Erythroblast (primary cell): Measurements from ENCODE around the gene TTC39C.
"Not testable (repeated sequence)": the region's sequence is repeated elsewhere in the genome, so short reads cannot be mapped to it uniquely, and the experiment has no call there.

Source experiments
- DNase-seq, 2 experiments: peaks; one replicate each; lab custom pipeline; 2025; lab: John Stamatoyannopoulos, UW
- GATA1 ChIP-seq: IDR thresholded peaks from 2 replicates; pipeline ENCODE4 v1.6.1; 2011; ENCODE audit warnings: low read depth, mild to moderate bottlenecking, control low read depth, low read length, moderate library complexity
- POLR2A ChIP-seq: IDR thresholded peaks from 2 replicates; pipeline ENCODE4 v1.6.1; 2011; ENCODE audit warnings: mild to moderate bottlenecking, low read length

Gene TTC39C

GRCh38 chr18:24039671-24040070, 25.1 kb downstream of the TTC39C start:
- TF ChIP-seq GATA1: no peak
- TF ChIP-seq POLR2A: no peak
- no peak for DNase-seq

DNA sequence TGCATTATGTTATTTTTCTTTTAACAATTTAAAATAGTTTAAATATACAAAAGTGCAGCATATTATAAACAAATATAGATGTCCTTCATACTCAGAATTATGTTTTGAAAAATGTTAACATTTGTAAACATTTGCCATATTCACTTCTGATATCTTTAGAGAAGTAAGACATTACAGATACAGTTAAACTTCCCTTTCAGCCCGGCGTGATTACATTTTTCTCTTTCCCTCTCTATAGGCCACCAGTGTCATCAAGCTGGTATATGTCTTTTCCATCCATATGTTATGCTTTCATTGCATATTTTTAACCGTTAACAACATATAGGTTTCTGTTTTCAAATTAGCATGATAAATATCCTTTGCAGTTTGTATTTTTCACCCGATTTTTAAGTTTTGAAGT, 27.1 kb downstream of the TTC39C start:
- no peak for DNase-seq
- no peak for TF ChIP-seq POLR2A
- no peak for TF ChIP-seq GATA1

- TF ChIP-seq POLR2A (no peak), GATA1 (no peak)
Measured at GRCh38 chr18:24043403-24043802, 28.8 kb downstream of the TTC39C start.

GRCh38 chr18:24048261-24048660, 33.7 kb downstream of the TTC39C start:
- TF ChIP-seq POLR2A (no peak), GATA1 (no peak)
- no peak for DNase-seq

More at GRCh38 chr18:24043403-24043802, 28.8 kb downstream of the TTC39C start:
- DNase-seq: no peak

GRCh38 chr18:24049142-24049541, 34.6 kb downstream of the TTC39C start:
- TF ChIP-seq POLR2A (no peak), GATA1 (no peak)
- DNase-seq: no peak

DNA sequence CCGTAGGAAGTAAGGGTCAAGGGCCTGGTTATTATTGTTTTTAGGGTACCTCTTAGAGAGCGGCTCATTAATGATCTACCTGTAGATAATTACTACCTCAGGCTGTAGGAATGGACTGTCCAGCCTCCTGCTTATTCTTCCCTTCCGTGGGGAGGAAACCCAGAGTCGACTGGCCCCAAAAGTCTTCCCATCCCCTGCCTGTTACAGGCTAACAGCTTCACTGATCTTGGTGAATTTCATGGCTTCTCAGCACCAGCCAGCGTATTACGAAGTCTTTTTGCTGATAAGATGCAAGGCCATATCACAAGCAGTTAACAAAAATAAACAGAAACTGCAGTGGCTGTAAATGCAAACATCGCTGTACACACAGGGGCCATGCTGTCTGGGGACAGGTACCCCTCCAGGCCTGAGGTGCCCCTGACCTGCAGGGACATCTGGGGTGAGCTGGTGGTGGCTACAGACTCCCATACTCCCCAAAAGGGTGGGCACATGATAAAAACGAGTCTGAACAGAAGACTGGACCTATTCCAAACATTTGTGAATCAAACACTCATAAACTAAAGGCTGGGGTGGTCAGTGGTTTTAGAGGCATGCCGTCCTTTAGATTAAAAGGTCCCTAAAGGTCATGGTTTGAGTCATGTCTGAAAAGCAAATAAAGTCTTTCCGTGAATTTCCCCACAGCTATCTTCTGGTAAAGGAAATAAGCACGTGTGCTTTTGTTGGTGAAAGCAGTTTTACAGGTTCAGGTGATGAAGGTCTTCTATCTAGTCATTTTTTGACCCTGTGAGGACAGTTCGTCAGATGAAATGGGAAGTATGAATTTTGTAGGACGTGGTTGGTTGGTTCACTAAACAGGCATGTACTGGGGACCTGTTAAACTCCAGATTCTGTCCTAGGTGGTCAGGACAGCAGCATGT, 36.7 kb downstream of the TTC39C start:
- TF ChIP-seq GATA1: no peak
- no peak for TF ChIP-seq POLR2A
- no peak for DNase-seq

DNA sequence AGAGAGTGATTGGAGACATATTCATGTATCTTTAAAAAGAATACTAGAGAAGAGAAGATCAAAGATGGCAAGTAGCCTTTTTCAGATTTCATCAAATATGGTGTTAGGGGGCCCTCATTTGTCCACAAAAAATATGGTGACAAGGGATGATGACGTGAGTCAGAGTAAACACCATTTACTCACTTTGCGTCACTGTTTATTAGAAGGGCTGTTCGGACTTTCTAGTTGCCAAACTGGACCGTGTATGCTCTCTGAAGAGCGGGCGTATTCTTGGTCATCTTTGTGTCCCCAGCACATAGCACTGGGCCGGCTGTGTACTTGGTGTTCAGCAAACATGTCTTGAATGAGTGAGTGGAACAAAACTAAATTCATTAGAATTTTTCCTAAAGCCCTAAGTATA, 37.5 kb downstream of the TTC39C start:
- TF ChIP-seq POLR2A (no peak), GATA1 (no peak)
- DNase-seq: no peak

GRCh38 chr18:24053211-24053610, 38.7 kb downstream of the TTC39C start:
- TF ChIP-seq POLR2A (no peak), GATA1 (no peak)
- no peak for DNase-seq

GRCh38 chr18:24054130-24054529, 39.6 kb downstream of the TTC39C start:
- no peak for TF ChIP-seq GATA1
- TF ChIP-seq POLR2A: no peak
- DNase-seq: no peak

DNA sequence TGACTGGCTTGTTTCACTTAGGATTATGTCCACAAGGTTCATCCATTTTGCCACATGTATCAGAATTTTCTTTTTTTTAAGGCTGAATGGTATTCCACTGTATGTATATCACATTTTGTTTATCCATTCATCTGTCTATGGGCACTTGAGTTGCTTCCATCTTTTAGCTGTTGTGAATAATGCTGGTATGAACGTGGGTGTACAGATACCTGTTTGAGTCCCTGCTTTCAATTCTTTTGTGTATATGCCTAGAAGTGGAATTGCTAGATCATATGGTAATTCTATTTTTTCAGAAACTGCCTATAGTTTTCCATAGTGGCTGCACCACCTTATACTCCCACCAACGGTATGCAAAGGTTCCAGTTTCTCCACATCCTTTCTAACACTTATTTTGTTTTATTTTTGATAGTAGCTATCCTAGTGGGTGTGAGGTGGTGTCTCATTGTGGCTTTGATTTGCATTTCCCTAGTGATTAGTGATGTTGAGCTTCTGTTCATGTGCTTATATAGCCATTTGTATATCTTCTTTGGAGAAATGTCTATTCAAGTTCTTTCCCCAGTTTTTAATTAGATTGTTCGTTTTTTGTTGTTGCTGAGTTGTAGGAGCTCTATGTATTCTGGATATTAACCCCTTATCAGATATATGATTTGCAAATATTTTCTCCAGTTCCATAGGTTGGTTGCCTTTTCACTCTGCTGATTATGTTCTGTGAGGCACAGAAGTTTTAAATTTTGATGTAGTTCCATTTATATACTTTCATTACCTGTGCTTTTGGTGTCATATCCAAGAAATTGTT, 40.7 kb downstream of the TTC39C start:
- TF ChIP-seq POLR2A: no peak
- no peak for TF ChIP-seq GATA1
- DNase-seq: no peak

GRCh38 chr18:24055878-24056277, 41.3 kb downstream of the TTC39C start:
- TF ChIP-seq GATA1 (no peak), POLR2A (no peak)
- DNase-seq: no peak

DNA sequence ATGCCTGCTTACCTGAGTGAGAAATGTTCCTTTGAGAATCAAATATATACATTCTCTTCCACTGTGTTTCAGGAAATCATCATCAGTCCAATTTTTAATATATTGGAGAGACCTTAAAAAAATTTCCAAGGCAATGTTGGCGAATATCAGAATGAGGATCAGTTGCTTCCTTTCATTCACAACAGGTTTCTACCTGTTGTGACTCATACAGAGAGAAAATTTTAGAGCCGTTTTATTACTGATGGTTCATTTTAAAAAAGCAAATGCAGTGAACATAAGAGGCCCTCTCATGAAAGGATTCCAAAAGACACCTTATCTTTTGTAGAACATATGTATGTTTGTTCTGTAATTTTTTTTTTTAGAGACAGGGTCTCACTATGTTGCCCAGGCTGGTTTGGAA, 42.0 kb downstream of the TTC39C start:
- no peak for DNase-seq
- TF ChIP-seq GATA1: no peak
- no peak for TF ChIP-seq POLR2A

DNA sequence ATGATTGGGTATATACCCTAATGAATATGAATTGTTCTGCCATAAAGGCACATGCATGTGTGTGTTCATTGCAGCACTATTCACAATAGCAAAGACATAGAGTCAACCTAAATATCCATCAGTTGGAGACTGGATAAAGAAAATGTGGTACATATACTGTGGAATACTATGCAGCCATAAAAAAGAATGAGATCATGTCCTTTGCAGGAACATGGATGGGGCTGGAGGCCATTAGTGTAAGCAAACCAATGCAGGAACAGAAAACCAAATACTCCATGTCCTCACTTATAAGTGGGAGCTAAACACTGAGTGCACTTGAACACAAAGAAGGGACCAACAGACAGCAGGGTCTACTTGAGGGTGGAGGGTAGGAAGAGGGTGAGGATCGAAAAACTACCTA, 43.2 kb downstream of the TTC39C start:
- TF ChIP-seq GATA1 (no peak), POLR2A (no peak)
- no peak for DNase-seq

DNA sequence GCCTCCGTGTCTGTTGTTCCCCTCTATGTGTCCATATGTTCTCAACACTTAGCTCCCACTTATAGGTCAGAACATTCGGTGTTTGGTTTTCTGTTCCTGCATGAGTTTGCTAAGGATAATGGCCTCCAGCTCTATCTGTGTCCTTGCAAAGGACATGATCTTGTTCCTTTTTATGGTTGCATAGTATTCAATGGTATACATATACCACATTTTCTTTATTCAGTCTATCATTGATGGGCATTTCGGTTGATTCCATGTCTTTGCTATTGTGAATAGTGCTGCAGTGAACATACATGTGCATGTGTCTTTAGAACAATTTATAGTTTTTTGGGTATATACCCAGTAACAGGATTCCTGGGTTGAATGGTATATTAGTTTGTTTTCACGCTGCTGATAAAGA, 44.8 kb downstream of the TTC39C start:
- not testable (repeated sequence) for DNase-seq

- TF ChIP-seq POLR2A (no peak), GATA1 (no peak)
- no peak for DNase-seq
Measured at GRCh38 chr18:24060644-24061043, 46.1 kb downstream of the TTC39C start.
